Neural cell (in vitro differentiated cells): ENCODE measurements around the gene GNG7. TPM values are rescaled to one million over a fixed set of nuclear protein-coding genes. Genes with fewer than 3 reads are reported as not detected.
"Not testable (repeated sequence)": the region's sequence is repeated elsewhere in the genome, so short reads cannot be mapped to it uniquely, and the experiment has no call there.

Experiments used
- H2AFZ ChIP-seq: fragments of 200-600, 300-800 bp; sonication (generic), shearing (Covaris generic); 2 replicates; pipeline ENCODE4 v1.6.0; 2014; ENCODE audit warnings: low read depth, mild to moderate bottlenecking, antibody characterized with exemption, low read length, moderate library complexity
- H3F3A ChIP-seq: fragments of 200-600 bp; shearing (Covaris generic); 2 replicates; pipeline ENCODE4 v1.6.1; 2016; ENCODE audit warnings: mild to moderate bottlenecking, moderate library complexity, mixed read lengths, antibody characterized with exemption, low read length; ENCODE audit not compliant: insufficient read depth, poor library complexity, severe bottlenecking
- H3K27ac ChIP-seq: fragments of 200-600, 300-800 bp; sonication (generic), shearing (Covaris generic); 2 replicates; pipeline ENCODE4 v1.5.1; 2014; ENCODE audit warnings: mild to moderate bottlenecking, low read length, moderate library complexity
- H3K27me3 ChIP-seq: fragments of 300-800, 200-600 bp; sonication (generic), shearing (Covaris generic); 2 replicates; pipeline ENCODE4 v1.6.0; 2014; ENCODE audit warnings: mild to moderate bottlenecking, low read depth, low read length, moderate library complexity; ENCODE audit not compliant: insufficient read depth
- H3K36me3 ChIP-seq: fragments of 300-800, 200-600 bp; sonication (generic), shearing (Covaris generic); 2 replicates; pipeline ENCODE4 v1.5.1; 2014; ENCODE audit warnings: mild to moderate bottlenecking, antibody characterized with exemption, low read length, moderate library complexity; ENCODE audit not compliant: insufficient read depth
- H3K4me2 ChIP-seq: fragments of 300-800, 200-600 bp; sonication (generic), shearing (Covaris generic); 2 replicates; pipeline ENCODE4 v1.6.0; 2014; ENCODE audit warnings: mild to moderate bottlenecking, low read length
- H3K4me3 ChIP-seq: fragments of 300-800, 200-600 bp; sonication (generic), shearing (Covaris generic); 2 replicates; pipeline ENCODE4 v1.5.1; 2014; ENCODE audit warnings: mild to moderate bottlenecking, low read length, moderate library complexity
- H3K79me2 ChIP-seq: fragments of 200-600 bp; shearing (Covaris generic); replicated peaks from 2 replicates; pipeline ENCODE4 v1.6.0; 2014; ENCODE audit warnings: mild to moderate bottlenecking, low read length, moderate library complexity; ENCODE audit not compliant: insufficient read depth
- H3K9ac ChIP-seq: fragments of 300-800, 200-600 bp; sonication (generic), shearing (Covaris generic); 2 replicates; pipeline ENCODE4 v1.6.1; 2016; ENCODE audit warnings: mild to moderate bottlenecking, low read length, mixed read lengths
- H3K9me2 ChIP-seq: fragments of 200-600 bp; shearing (Covaris generic); 2 replicates; pipeline ENCODE4 v1.6.1; 2016; ENCODE audit warnings: mild to moderate bottlenecking, low read length, mixed read lengths; ENCODE audit not compliant: insufficient read depth
- H3K9me3 ChIP-seq: fragments of 200-600, 300-800 bp; sonication (generic), shearing (Covaris generic); 2 replicates; pipeline ENCODE4 v1.6.1; 2016; ENCODE audit warnings: mild to moderate bottlenecking, mixed run types, low read length, moderate library complexity, mixed read lengths
- H4K20me1 ChIP-seq: fragments of 200-600 bp; shearing (Covaris generic); 2 replicates; pipeline ENCODE4 v1.6.1; 2016; ENCODE audit warnings: mild to moderate bottlenecking, mixed run types; ENCODE audit not compliant: insufficient read depth
- CTCF ChIP-seq: fragments of 450-650 bp; IDR thresholded peaks from 2 replicates; pipeline ENCODE4 v1.5.1; 2014; ENCODE audit warnings: antibody characterized with exemption, mild to moderate bottlenecking, moderate library complexity; ENCODE audit not compliant: poor library complexity, severe bottlenecking
- EP300 ChIP-seq: fragments of 450-650 bp; conservative IDR thresholded peaks from 2 replicates; pipeline ENCODE4 v1.6.1; 2014; ENCODE audit warnings: antibody characterized with exemption, mild to moderate bottlenecking, moderate library complexity; ENCODE audit not compliant: poor library complexity, severe bottlenecking
- EZH2 ChIP-seq: fragments of 200-600, 300-800 bp; shearing (Covaris generic), sonication (generic); IDR thresholded peaks from 2 replicates; pipeline ENCODE4 v1.6.1; 2014; ENCODE audit warnings: antibody characterized with exemption, low read length, borderline replicate concordance, mild to moderate bottlenecking; ENCODE audit not compliant: insufficient read depth, poor library complexity, severe bottlenecking
- MXI1 ChIP-seq: fragments of 450-650 bp; conservative IDR thresholded peaks from 2 replicates; pipeline ENCODE4 v1.6.1; 2014; ENCODE audit warnings: antibody characterized with exemption, mild to moderate bottlenecking; ENCODE audit not compliant: poor library complexity, severe bottlenecking
- POLR2AphosphoS5 ChIP-seq: IDR thresholded peaks from 2 replicates; pipeline ENCODE4 v1.6.1; 2012
- RAD21 ChIP-seq: fragments of 450-650 bp; conservative IDR thresholded peaks from 2 replicates; pipeline ENCODE4 v1.6.1; 2014; ENCODE audit warnings: antibody characterized with exemption, mild to moderate bottlenecking, moderate library complexity
- SMC3 ChIP-seq: fragments of 450-650 bp; conservative IDR thresholded peaks from 2 replicates; pipeline ENCODE4 v1.6.1; 2014; ENCODE audit warnings: antibody characterized with exemption, mild to moderate bottlenecking, moderate library complexity; ENCODE audit not compliant: poor library complexity
- TAF1 ChIP-seq: IDR thresholded peaks from 2 replicates; pipeline ENCODE4 v1.6.1; 2012; ENCODE audit warnings: low read depth
- polyA plus RNA-seq: library from polyadenylated mRNA; depleted of rRNA; stranded (reverse); fragments of >200 nt; gene quantifications from 2 replicates; pipeline ENCODE4 v1.2.3, GENCODE V29; 2014
- TF ChIP-seq, protein P1 (sequence below): IDR thresholded peaks from 2 replicates; pipeline ENCODE4 v1.6.1; 2012; ENCODE audit warnings: borderline replicate concordance

Gene GNG7
- polyA plus RNA-seq, 1 donor from 2014 or later = 3.0 TPM

DNA sequence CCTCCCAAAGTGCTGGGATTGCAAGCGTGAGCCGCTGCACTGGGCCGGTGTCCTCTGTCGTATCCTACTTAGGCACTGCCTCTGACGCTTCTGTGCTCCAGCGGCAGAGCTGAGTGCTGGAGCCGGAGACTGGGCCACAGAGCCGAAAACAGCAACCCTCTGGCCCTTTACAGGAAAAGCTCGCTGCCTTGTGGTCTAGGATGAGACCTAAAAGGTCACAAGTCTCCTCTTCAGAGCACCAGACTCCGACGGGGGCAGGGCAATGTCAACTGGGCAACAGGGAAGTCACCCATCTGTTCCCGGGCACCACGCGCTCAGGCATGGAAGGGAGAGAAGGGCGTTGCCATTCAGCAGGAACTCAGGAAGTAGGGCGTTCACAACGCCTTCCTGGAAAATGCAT lies 134.9 kb downstream of the GNG7 start:
- H3K27ac ChIP-seq = no peak overlapping the region
- H3K9ac ChIP-seq = no peak overlapping the region
- H3K9me2 ChIP-seq = no peaks in the 10 kb centered on the region
- TF ChIP-seq RAD21 (no peak), EZH2 (no peak), CTCF (no peak), POLR2AphosphoS5 (no peak), MXI1 (no peak), SMC3 (no peak), TAF1 (no peak), EP300 (no peak)
- TF ChIP-seq, protein P1, sequence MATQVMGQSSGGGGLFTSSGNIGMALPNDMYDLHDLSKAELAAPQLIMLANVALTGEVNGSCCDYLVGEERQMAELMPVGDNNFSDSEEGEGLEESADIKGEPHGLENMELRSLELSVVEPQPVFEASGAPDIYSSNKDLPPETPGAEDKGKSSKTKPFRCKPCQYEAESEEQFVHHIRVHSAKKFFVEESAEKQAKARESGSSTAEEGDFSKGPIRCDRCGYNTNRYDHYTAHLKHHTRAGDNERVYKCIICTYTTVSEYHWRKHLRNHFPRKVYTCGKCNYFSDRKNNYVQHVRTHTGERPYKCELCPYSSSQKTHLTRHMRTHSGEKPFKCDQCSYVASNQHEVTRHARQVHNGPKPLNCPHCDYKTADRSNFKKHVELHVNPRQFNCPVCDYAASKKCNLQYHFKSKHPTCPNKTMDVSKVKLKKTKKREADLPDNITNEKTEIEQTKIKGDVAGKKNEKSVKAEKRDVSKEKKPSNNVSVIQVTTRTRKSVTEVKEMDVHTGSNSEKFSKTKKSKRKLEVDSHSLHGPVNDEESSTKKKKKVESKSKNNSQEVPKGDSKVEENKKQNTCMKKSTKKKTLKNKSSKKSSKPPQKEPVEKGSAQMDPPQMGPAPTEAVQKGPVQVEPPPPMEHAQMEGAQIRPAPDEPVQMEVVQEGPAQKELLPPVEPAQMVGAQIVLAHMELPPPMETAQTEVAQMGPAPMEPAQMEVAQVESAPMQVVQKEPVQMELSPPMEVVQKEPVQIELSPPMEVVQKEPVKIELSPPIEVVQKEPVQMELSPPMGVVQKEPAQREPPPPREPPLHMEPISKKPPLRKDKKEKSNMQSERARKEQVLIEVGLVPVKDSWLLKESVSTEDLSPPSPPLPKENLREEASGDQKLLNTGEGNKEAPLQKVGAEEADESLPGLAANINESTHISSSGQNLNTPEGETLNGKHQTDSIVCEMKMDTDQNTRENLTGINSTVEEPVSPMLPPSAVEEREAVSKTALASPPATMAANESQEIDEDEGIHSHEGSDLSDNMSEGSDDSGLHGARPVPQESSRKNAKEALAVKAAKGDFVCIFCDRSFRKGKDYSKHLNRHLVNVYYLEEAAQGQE = no peak
- no peaks in the 10 kb centered on the region for H3F3A ChIP-seq
- no peak overlapping the region for H3K4me2 ChIP-seq
- H3K4me3 ChIP-seq = no peak overlapping the region
- H2AFZ ChIP-seq = no peak overlapping the region
- H3K79me2 ChIP-seq = no peaks in the 10 kb centered on the region
- H4K20me1 ChIP-seq = no peaks in the 10 kb centered on the region
- H3K36me3 ChIP-seq = no peaks in the 10 kb centered on the region
- H3K9me3 ChIP-seq = no peaks in the 10 kb centered on the region
- H3K27me3 ChIP-seq = no peaks in the 10 kb centered on the region

GRCh38 chr19:2563546-2563945 lies 138.9 kb downstream of the GNG7 start:
- H3K27ac ChIP-seq, H3K9ac ChIP-seq, H3K79me2 ChIP-seq, H4K20me1 ChIP-seq, H2AFZ ChIP-seq, H3K36me3 ChIP-seq, H3K9me2 ChIP-seq, H3K9me3 ChIP-seq, H3K27me3 ChIP-seq, H3K4me3 ChIP-seq, H3F3A ChIP-seq, H3K4me2 ChIP-seq: not testable (repeated sequence)

DNA sequence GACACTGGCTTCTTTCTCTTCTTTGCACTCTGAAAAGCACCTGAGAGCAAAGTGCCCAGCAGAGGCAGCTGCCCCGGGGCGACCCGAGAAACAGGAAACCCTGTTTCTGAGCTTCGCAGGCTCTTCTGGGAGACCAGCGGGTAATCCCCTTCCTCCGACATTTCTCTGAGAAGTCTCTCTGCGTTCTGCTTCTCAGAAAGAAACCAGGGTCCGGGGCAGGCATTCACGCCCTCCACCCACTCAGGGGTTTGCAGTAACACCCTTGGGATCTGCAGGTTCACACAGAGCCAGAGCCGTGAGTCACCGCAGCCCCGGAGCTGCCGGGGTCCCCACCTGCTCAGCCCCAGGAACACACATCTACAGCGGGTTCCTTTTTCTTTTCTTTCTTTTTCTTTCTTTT lies 140.6 kb downstream of the GNG7 start:
- H3K27ac ChIP-seq = no peak overlapping the region

More for the DNA sequence above, 140.6 kb downstream of the GNG7 start:
- TF ChIP-seq RAD21 (no peak), MXI1 (no peak), POLR2AphosphoS5 (no peak), EZH2 (no peak), SMC3 (no peak), TAF1 (no peak)
- TF ChIP-seq, protein P1 = no peak
- Histone ChIP-seq H3K79me2 (no peaks in the 10 kb centered on the region), H3K4me3 (no peak overlapping the region), H3F3A (no peaks in the 10 kb centered on the region), H3K9ac (no peak overlapping the region), H3K9me3 (no peaks in the 10 kb centered on the region), H2AFZ (no peak overlapping the region), H3K27me3 (no peaks in the 10 kb centered on the region), H3K9me2 (no peaks in the 10 kb centered on the region), H3K4me2 (no peak overlapping the region), H4K20me1 (no peaks in the 10 kb centered on the region), H3K36me3 (no peaks in the 10 kb centered on the region)
